Peyer's patch (tissue), 4 donors: Measurements from ENCODE around the gene HOXB5. TPM values are rescaled to one million over a fixed set of nuclear protein-coding genes. Genes with fewer than 3 reads are reported as not detected.

Source experiments
- DNase-seq, 3 donors: peaks; one replicate each; pipeline ENCODE4 v3.0.0-alpha.2; 2017 to 2019
- H3K27ac ChIP-seq, 4 donors: fragments of 200-600 bp; sonication (generic); one replicate each; pipeline ENCODE4 v1.5.1; 2016 to 2019
- H3K27me3 ChIP-seq, 2 donors: fragments of 200-600 bp; sonication (generic); one replicate each; pipeline ENCODE4 v1.5.1; 2019
- H3K36me3 ChIP-seq, 3 donors: fragments of 200-600 bp; sonication (generic); one replicate each; pipeline ENCODE4 v1.5.1; 2016 to 2019
- H3K4me1 ChIP-seq, 4 donors: fragments of 200-600 bp; sonication (generic); one replicate each; pipeline ENCODE4 v1.5.1; 2016 to 2019
- H3K4me3 ChIP-seq, 4 donors: fragments of 200-600 bp; sonication (generic); 1 replicate in 3 of 4; 2 replicates in 1 of 4; pipeline ENCODE4 v1.5.1; 2016 to 2019; ENCODE audit warnings: mild to moderate bottlenecking in 1 of 4
- H3K9me3 ChIP-seq, 4 donors: fragments of 200-600 bp; sonication (generic); one replicate each; pipeline ENCODE4 v1.5.1; 2016 to 2019; ENCODE audit warnings: mild to moderate bottlenecking in 1 of 4
- POLR2A ChIP-seq, 2 donors: fragments of 450-650 bp; IDR thresholded peaks; one replicate each; pipeline ENCODE4 v1.5.1; 2017; ENCODE audit warnings: antibody characterized with exemption in 2 of 2, mild to moderate bottlenecking in 2 of 2, moderate library complexity in 2 of 2
- total RNA-seq, 4 donors: library from RNA; depleted of rRNA; stranded (reverse); fragments of >200 nt; gene quantifications; one replicate each; pipeline ENCODE4 v1.1.0, GENCODE V29; 2016
- TF ChIP-seq, protein P1 (sequence below), 6 experiments: fragments of 450-650 bp in 4 of 6; fragments of 200-600 bp in 2 of 6; sonication (generic) in 1 of 6; IDR thresholded peaks; one replicate each; pipeline ENCODE4 v1.5.1; 2017 to 2019; ENCODE audit warnings: antibody characterized with exemption in 6 of 6, mild to moderate bottlenecking in 3 of 6, moderate library complexity in 1 of 6

The HOXB5 gene
- total RNA-seq, 4 donors from 2014 or later: 7.7 to 22.5 (median 15.0) TPM

DNA sequence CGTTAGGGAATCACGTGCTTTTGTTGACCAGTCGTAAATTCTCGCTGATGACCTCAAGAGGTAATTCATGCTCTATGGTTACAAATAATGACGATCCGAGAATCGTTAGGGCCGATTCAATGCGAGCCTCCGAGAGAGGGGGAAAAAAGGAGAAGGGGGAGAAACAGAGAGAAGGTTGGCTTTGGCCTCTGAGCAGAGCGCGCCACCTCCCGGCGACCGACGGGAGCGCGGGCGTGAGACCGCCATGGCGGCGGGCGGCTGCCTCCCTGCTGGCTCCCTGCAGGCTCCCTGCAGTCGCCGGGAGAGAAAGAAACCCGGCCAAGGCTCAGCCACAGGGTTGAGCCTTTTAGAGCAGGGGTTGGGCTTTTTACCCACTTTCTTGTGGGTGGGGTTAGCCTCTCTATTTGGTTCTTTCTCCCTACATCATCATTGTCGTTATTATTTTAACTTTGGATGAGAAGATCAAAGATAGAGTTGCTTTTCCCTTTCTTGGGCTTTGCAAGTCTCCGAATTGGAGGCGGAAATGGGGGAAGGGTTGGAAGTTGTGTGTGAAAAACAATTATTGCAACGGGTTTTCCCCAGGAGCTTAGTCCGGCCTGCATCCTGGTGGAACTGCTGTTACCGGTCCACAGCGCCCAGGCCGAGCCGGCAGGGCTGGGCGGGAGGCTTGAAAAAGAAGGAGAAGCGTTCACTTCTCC is 410 bp upstream of the HOXB5 start:
- Histone ChIP-seq H3K4me1 (peaks cover 0 to 52% (median 17%) of the 10 kb centered on the region in 4 donors), H3K27ac (peak overlapping the region; percentile 34 to 92 (median 65)), H3K36me3 (peaks cover 0 to 28% (median 0%) of the 10 kb centered on the region in 3 donors), H3K4me3 (peak overlapping the region in 3 of 4 donors; percentile 20 to 50 (median 45)), H3K27me3 (no peaks in the 10 kb centered on the region), H3K9me3 (no peaks in the 10 kb centered on the region)
- no peak for TF ChIP-seq POLR2A (IDR thresholded peaks at IDR 0.05)
- TF ChIP-seq, protein P1, sequence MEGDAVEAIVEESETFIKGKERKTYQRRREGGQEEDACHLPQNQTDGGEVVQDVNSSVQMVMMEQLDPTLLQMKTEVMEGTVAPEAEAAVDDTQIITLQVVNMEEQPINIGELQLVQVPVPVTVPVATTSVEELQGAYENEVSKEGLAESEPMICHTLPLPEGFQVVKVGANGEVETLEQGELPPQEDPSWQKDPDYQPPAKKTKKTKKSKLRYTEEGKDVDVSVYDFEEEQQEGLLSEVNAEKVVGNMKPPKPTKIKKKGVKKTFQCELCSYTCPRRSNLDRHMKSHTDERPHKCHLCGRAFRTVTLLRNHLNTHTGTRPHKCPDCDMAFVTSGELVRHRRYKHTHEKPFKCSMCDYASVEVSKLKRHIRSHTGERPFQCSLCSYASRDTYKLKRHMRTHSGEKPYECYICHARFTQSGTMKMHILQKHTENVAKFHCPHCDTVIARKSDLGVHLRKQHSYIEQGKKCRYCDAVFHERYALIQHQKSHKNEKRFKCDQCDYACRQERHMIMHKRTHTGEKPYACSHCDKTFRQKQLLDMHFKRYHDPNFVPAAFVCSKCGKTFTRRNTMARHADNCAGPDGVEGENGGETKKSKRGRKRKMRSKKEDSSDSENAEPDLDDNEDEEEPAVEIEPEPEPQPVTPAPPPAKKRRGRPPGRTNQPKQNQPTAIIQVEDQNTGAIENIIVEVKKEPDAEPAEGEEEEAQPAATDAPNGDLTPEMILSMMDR (IDR thresholded peaks at IDR 0.05): peak; percentile 71 to 86 (median 78)
- peak; percentile 72 to 90 (median 81) for DNase-seq

DNA sequence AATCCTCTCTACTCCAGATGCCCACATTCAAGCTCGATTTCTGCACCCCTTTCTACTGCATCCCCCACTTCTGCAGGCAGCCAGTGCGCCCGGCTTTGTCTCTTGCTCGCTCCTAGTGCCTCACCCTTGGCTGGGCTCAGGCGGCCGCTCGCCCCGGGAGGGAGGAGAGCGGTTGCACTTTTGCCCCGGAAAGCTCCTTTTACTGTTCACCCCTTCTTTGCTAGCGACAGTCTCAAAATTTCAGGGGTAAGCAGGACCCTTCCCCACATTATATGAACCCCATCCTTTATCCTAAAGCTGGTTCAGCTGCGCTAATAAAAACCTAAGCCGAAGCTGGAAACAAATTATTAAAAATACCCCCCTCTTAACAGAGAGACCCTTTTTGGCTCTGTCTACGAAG is 1.0 kb downstream of the HOXB5 start:
- DNase-seq: peak in 1 of 3 donors; percentile 44
- H3K4me1 ChIP-seq: peaks cover 0 to 44% (median 11%) of the 10 kb centered on the region in 4 donors
- TF ChIP-seq, protein P1 (IDR thresholded peaks at IDR 0.05): no peak
- no peak for TF ChIP-seq POLR2A (IDR thresholded peaks at IDR 0.05)
- H3K27ac ChIP-seq: peak overlapping the region; percentile 34 to 92 (median 62)
- peaks cover 0 to 28% (median 0%) of the 10 kb centered on the region in 3 donors for H3K36me3 ChIP-seq
- no peaks in the 10 kb centered on the region for H3K27me3 ChIP-seq
- H3K4me3 ChIP-seq: peak overlapping the region; percentile 6 to 50 (median 32)
- no peaks in the 10 kb centered on the region for H3K9me3 ChIP-seq

DNA sequence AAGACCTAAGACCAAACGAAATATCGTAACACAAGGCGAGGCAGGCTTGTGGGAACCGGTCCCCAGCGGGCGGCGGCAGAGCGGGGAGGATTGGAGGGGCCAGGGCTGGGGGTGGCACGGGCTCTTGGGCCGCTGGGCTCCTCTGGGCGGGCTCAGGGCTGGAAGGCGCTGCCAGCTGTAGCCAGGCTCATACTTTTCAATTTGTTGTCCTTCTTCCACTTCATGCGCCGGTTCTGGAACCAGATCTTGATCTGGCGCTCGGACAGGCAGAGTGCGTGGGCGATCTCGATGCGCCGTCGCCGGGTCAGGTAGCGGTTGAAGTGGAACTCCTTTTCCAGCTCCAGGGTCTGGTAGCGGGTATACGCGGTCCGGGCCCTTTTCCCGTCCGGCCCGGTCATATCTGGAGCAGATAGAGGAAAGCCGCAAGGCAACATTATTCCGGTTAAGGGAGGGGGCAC is 1.5 kb downstream of the HOXB5 start:
- Histone ChIP-seq H3K27ac (peak overlapping the region; percentile 34 to 92 (median 62)), H3K36me3 (peaks cover 0 to 28% (median 0%) of the 10 kb centered on the region in 3 donors), H3K4me1 (peaks cover 0 to 45% (median 9%) of the 10 kb centered on the region in 4 donors), H3K4me3 (peak overlapping the region; percentile 6 to 50 (median 32)), H3K27me3 (no peaks in the 10 kb centered on the region), H3K9me3 (no peaks in the 10 kb centered on the region)
- TF ChIP-seq, protein P1 (IDR thresholded peaks at IDR 0.05): no peak
- no peak for TF ChIP-seq POLR2A (IDR thresholded peaks at IDR 0.05)
- DNase-seq: peak in 2 of 3 donors; percentile 45 to 47

DNA sequence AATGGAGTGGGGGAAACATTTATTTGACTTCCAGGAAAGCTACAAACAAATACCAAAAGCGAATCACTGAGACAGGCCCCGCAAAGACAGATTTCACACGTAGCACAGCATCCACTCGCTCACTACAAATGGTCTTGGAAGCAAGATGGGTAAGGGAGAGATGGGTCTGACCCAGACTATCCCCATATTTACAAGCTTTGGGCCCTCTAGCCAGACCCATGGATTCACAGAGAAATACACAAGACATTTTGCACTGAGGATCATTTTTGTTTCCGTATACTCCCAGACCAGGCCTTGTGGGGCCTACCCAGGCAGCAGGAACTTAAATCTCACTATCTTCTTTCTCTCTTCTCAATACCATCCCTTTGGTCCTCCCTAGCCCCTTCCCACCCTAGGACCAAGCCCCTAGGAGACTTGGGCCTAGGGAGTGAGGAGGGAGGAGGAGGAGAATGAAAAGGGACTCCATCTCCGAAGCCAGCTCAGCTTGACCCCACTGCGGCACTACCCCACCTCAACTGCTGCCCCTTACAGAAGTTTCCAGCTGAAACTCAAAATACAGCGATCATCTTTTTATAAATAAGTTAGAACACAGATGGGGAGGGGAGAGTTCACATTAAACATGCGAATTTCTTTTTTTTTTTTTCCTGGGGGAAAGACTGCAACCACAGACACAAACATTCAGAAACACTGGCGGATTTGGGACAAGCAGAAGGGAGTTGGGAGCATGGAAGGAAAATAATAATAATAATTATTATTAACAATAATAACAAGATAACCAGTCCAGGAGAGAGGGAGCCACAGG is 2.1 kb downstream of the HOXB5 start:
- TF ChIP-seq, protein P1 (IDR thresholded peaks at IDR 0.05): no peak
- TF ChIP-seq POLR2A (IDR thresholded peaks at IDR 0.05): no peak
- H3K36me3 ChIP-seq: peaks cover 0 to 26% (median 0%) of the 10 kb centered on the region in 3 donors
- peaks cover 0 to 45% (median 8%) of the 10 kb centered on the region in 4 donors for H3K4me1 ChIP-seq
- no peaks in the 10 kb centered on the region for H3K9me3 ChIP-seq
- peak overlapping the region in 3 of 4 donors; percentile 34 to 92 (median 89) for H3K27ac ChIP-seq
- no peaks in the 10 kb centered on the region for H3K27me3 ChIP-seq
- peak overlapping the region in 2 of 4 donors; percentile 20 to 45 for H3K4me3 ChIP-seq
- DNase-seq: no peak

DNA sequence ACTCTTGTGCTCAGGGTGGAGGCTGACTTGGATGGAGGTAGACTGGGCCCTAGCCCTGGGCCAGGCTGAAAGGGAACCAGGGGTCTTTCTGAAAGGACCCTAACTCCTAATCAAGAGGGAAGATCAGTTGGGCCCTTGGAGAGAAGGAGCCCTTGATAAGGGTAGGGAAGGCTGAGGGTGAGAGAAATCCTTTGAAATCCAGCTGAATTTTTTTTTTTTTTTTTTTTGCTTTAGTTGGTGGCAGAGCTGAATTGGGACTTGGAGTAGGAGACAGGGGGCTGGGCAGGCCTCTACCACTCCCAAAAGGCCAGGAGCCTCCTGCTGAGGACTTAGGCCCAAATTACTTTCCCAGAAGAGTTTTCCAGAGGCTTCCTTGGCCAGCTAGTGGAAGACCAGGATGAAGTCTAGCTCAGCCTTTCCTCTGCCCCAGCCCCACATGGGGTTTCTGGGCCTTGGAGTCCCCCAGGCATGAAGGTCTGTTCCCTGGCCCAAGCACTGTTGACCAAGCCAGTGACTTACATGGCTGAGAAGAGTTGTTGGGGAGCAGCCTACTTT is 2.9 kb downstream of the HOXB5 start:
- DNase-seq: no peak
- no peaks in the 10 kb centered on the region for H3K9me3 ChIP-seq
- H3K27ac ChIP-seq: peak overlapping the region; percentile 34 to 92 (median 66)
- peak overlapping the region in 2 of 4 donors; percentile 33 to 66 for H3K4me3 ChIP-seq
- peaks cover 0 to 49% (median 10%) of the 10 kb centered on the region in 4 donors for H3K4me1 ChIP-seq
- no peaks in the 10 kb centered on the region for H3K27me3 ChIP-seq
- no peak for TF ChIP-seq POLR2A (IDR thresholded peaks at IDR 0.05)
- TF ChIP-seq, protein P1 (IDR thresholded peaks at IDR 0.05): no peak
- peaks cover 0 to 18% (median 0%) of the 10 kb centered on the region in 3 donors for H3K36me3 ChIP-seq
